GM12801 (cell line): ENCODE measurements around the gene AGTPBP1.

Source experiments
- TF ChIP-seq, protein P1 (sequence below): IDR thresholded peaks from one replicate; pipeline ENCODE4 v1.5.1; 2011; ENCODE audit warnings: control low read depth; ENCODE audit not compliant: insufficient read length; ENCODE audit errors: extremely low read depth

Gene AGTPBP1, protein sequence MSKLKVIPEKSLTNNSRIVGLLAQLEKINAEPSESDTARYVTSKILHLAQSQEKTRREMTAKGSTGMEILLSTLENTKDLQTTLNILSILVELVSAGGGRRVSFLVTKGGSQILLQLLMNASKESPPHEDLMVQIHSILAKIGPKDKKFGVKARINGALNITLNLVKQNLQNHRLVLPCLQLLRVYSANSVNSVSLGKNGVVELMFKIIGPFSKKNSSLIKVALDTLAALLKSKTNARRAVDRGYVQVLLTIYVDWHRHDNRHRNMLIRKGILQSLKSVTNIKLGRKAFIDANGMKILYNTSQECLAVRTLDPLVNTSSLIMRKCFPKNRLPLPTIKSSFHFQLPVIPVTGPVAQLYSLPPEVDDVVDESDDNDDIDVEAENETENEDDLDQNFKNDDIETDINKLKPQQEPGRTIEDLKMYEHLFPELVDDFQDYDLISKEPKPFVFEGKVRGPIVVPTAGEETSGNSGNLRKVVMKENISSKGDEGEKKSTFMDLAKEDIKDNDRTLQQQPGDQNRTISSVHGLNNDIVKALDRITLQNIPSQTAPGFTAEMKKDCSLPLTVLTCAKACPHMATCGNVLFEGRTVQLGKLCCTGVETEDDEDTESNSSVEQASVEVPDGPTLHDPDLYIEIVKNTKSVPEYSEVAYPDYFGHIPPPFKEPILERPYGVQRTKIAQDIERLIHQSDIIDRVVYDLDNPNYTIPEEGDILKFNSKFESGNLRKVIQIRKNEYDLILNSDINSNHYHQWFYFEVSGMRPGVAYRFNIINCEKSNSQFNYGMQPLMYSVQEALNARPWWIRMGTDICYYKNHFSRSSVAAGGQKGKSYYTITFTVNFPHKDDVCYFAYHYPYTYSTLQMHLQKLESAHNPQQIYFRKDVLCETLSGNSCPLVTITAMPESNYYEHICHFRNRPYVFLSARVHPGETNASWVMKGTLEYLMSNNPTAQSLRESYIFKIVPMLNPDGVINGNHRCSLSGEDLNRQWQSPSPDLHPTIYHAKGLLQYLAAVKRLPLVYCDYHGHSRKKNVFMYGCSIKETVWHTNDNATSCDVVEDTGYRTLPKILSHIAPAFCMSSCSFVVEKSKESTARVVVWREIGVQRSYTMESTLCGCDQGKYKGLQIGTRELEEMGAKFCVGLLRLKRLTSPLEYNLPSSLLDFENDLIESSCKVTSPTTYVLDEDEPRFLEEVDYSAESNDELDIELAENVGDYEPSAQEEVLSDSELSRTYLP

DNA sequence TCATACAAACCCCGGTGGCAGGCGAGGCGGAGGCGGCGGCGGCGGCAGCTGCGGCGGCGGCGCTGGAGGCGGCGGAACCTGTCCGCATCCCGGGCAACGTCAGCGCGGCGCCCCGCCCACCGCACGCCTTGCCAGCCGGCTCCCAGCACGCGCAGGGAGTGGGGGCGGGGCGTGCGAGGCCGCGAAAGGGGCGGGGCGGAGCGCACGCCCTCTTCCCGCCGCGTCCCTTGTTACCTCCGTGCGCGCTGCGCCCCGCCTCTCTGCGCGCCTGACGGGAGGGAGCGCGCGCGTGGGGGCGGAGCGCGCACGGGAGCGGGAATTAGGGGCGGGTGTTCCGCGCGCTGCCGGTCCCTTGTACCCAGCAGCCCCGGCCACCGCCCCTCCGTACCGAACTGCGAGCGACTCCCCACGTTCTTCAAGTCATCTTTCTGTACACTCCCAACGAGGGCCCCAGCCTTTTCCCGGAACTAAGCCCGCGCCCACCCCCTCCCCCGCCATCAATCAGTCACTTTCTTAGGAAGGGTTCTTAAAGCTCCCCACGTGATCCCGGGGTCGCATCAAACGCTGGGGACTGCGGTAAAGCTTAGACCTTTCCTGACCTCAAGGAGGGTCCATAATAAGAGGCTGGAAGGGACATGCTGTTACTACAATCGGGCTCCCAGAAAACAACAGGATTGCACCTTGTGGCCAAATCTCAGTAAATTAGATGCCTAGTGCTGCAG lies at the start of gene AGTPBP1:
Gene AGTPBP1 (minus strand): TSS at position 80 of the 722 bp plus-strand sequence. CDS start 29,421 bp downstream, outside the sequence.
- TF ChIP-seq, protein P1, sequence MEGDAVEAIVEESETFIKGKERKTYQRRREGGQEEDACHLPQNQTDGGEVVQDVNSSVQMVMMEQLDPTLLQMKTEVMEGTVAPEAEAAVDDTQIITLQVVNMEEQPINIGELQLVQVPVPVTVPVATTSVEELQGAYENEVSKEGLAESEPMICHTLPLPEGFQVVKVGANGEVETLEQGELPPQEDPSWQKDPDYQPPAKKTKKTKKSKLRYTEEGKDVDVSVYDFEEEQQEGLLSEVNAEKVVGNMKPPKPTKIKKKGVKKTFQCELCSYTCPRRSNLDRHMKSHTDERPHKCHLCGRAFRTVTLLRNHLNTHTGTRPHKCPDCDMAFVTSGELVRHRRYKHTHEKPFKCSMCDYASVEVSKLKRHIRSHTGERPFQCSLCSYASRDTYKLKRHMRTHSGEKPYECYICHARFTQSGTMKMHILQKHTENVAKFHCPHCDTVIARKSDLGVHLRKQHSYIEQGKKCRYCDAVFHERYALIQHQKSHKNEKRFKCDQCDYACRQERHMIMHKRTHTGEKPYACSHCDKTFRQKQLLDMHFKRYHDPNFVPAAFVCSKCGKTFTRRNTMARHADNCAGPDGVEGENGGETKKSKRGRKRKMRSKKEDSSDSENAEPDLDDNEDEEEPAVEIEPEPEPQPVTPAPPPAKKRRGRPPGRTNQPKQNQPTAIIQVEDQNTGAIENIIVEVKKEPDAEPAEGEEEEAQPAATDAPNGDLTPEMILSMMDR: no peak

DNA sequence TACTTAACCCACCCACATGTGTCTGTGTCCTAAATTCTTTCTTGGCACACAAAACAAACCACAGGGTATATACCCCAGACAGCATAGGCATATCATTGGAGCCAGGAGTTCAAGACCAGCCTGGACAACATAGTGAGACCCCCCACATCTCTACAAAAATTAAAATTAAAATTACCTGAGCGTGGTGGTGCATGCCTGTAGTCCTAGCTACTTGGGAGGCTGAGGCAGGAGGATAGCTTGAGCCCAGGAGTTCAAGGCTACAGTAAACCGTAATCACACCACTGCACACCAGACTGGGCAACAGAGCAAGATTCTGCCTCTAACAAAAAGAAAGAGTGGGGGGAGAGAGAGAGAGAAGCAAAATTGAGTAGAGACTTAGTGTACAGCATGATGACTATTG lies 4.6 kb upstream of the AGTPBP1 start:
- TF ChIP-seq, protein P1: no peak

DNA sequence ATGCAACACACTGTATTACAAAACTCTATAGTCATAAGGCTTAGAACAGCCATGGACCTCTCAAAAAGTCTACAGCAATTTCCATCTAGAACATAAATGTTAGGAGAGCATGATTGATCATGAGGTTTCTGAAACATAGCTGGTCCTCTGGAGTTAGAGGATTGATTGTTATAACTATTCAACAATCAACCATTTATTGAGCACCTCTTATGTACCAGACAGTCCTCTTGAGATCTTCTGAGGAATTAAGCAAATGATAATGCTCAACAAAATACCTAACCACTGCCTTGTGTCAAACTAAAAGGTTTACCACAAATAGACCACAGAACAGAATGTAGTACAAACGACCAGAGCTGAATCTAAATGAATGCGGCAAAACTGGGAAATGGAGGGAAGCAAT lies 3.4 kb upstream of the AGTPBP1 start:
- TF ChIP-seq, protein P1: no peak

DNA sequence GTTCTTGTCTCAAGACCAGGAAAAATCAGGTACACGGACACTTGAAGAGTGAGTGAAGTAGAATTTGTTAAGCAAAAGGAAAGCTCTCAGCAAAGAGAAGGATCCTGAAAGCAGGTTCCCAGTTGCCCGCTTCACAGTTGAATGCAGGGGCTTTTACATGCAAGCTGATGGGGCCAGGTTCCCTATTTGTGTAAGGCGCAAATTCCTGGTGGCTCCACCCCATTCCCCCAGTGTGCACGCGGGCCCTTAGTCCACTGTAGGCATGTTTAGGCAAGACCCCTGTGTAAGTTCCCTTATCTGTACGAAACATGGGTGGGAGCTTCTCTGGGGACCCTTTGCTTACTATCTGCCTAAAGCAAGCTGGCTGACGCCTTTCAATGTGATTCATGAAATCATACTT lies 2.7 kb upstream of the AGTPBP1 start:
- TF ChIP-seq, protein P1: no peak

DNA sequence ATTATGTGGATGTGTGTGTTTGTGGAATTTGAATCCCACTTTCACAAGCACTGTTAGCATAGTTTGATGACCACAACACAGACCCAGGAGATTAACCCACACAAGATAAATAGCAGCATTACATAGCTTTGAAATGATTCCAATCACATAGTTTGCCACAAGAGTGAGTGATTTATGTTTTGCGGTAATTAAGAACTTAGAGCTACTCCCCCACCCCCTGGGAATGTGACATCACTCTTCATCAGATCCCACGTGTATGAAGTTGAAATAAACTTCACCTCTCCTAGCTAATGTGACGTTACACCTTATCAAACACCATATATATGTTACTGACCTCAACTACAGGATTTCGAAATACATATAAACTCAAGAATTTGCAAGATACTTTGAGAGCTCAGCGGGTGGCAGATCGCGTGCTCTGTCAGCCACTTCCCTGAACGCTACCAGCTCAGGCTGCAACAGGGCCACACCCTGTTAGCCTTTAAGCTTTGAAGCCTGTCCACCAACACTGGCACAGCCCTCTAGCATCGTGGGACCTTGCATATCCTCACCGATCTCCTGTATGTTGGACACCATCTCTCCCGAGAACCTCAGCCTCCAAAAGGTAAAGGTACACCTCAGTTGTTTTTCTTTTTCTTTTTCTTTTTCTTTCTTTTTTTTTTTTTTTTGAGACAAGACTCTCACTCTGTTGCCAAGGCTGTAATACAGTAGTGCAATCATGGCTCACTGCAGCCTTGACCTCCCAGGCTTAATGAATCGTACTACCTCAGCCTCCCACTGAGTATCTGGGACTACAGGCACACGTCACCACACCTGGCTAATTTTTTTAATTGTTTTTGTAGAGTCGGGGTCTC lies 1.7 kb upstream of the AGTPBP1 start:
- TF ChIP-seq, protein P1: no peak

DNA sequence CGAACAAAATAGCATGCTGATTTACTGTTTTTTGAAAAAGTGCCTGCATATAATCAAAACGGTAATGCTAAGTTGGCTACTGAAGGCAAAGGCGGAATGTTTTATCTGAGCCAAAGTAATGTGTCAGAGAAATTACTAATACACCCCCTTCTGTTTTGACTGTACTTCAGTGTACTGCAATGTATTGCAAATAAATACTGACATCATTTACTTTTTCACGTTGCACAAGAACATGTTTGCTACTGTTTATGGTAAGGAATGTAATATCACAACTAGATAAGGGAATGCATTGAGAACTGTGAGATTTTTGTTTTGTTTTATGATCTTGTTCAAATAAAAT lies 813 bp upstream of the AGTPBP1 start:
- TF ChIP-seq, protein P1: no peak
